NCI-H2196 (cell line): ENCODE results near the gene ARSI.
"Not testable (repeated sequence)": the region's sequence is repeated elsewhere in the genome, so short reads cannot be mapped to it uniquely, and the experiment has no call there.

Source experiments
- DNase-seq: peaks from one replicate; lab custom pipeline; 2025; ENCODE audit not compliant: unreplicated experiment; lab: John Stamatoyannopoulos, UW

Gene ARSI

GRCh38 chr5:150248493-150248892, 54.2 kb downstream of the ARSI start:
- DNase-seq: not testable (repeated sequence)

DNA sequence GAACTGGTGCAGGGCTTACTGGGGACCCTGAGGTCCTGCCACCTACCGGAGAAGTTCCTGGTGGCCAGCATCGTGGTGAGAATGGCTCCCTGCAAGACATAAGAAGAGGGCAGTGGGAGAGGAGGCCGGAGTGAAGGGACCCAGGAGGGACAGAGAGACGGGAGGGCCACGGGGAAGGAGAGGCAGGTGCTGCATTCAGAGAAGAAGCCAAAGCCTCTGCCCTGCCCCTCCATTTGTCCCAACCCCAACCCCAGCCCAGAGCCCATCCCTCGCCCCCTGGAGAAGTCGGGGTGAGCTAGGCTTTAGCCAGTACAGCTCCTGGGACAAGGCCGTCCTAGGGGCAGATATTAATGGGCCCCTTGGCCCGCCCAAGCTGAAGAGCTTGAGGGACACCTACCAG, 55.0 kb downstream of the ARSI start:
- no peak for DNase-seq

- DNase-seq: no peak
Observed at GRCh38 chr5:150246835-150247234, 55.9 kb downstream of the ARSI start.

GRCh38 chr5:150246429-150246828, 56.3 kb downstream of the ARSI start:
- DNase-seq: no peak
